Measurements from ENCODE around the gene LRPAP1.

The LRPAP1 gene

GRCh38 chr4:3486541-3487540, 45.4 kb downstream of the LRPAP1 start:
- Histone ChIP-seq H3K9ac (ENCODE audit: low read depth in 1 of 2, low read length in 2 of 2) (no peak overlapping the region), H3K4me1 (ENCODE audit: control insufficient read depth in 2 of 2, insufficient read depth in 2 of 2, low read length in 2 of 2) (peaks cover 13 to 23% of the 10 kb centered on the region in 2 donors), H3K27ac (ENCODE audit: low read depth in 2 of 2, low read length in 2 of 2) (no peak overlapping the region), H3K36me3 (ENCODE audit: control insufficient read depth in 2 of 2, insufficient read depth in 2 of 2, low read length in 2 of 2) (no peaks in the 10 kb centered on the region), H3K4me3 (ENCODE audit: low read length in 2 of 2) (no peak overlapping the region), H3K27me3 (ENCODE audit: control insufficient read depth in 2 of 2, insufficient read depth in 2 of 2, low read length in 2 of 2) (peaks cover 15 to 22% of the 10 kb centered on the region in 2 donors), H3K9me3 (ENCODE audit: control insufficient read depth in 2 of 2, low read length in 2 of 2) (no peaks in the 10 kb centered on the region)

GRCh38 chr4:3485886-3486540, 46.2 kb downstream of the LRPAP1 start:
- Histone ChIP-seq H3K9me3 (ENCODE audit: control insufficient read depth in 2 of 2, low read length in 2 of 2) (no peaks in the 10 kb centered on the region), H3K27ac (ENCODE audit: low read depth in 2 of 2, low read length in 2 of 2) (no peak overlapping the region), H3K4me1 (ENCODE audit: control insufficient read depth in 2 of 2, insufficient read depth in 2 of 2, low read length in 2 of 2) (peaks cover 17 to 25% of the 10 kb centered on the region in 2 donors), H3K27me3 (ENCODE audit: control insufficient read depth in 2 of 2, insufficient read depth in 2 of 2, low read length in 2 of 2) (peaks cover 17 to 29% of the 10 kb centered on the region in 2 donors), H3K36me3 (ENCODE audit: control insufficient read depth in 2 of 2, insufficient read depth in 2 of 2, low read length in 2 of 2) (no peaks in the 10 kb centered on the region), H3K9ac (ENCODE audit: low read depth in 1 of 2, low read length in 2 of 2) (no peak overlapping the region), H3K4me3 (ENCODE audit: low read length in 2 of 2) (no peak overlapping the region)

GRCh38 chr4:3485011-3485791, 47.0 kb downstream of the LRPAP1 start:
- Histone ChIP-seq H3K9me3 (ENCODE audit: control insufficient read depth in 2 of 2, low read length in 2 of 2) (no peaks in the 10 kb centered on the region), H3K4me1 (ENCODE audit: control insufficient read depth in 2 of 2, insufficient read depth in 2 of 2, low read length in 2 of 2) (peaks cover 17 to 25% of the 10 kb centered on the region in 2 donors), H3K27ac (ENCODE audit: low read depth in 2 of 2, low read length in 2 of 2) (peak overlapping the region in 1 of 2 donors; percentile 38), H3K4me3 (ENCODE audit: low read length in 2 of 2) (peak overlapping the region; percentile 31 to 40), H3K27me3 (ENCODE audit: control insufficient read depth in 2 of 2, insufficient read depth in 2 of 2, low read length in 2 of 2) (peaks cover 17 to 29% of the 10 kb centered on the region in 2 donors), H3K9ac (ENCODE audit: low read depth in 1 of 2, low read length in 2 of 2) (peak overlapping the region in 1 of 2 donors; percentile 42), H3K36me3 (ENCODE audit: control insufficient read depth in 2 of 2, insufficient read depth in 2 of 2, low read length in 2 of 2) (no peaks in the 10 kb centered on the region)

- H3K9ac ChIP-seq (ENCODE audit: low read depth in 1 of 2, low read length in 2 of 2): peak overlapping the region in 1 of 2 donors; percentile 42
- peak overlapping the region in 1 of 2 donors; percentile 38 for H3K27ac ChIP-seq (ENCODE audit: low read depth in 2 of 2, low read length in 2 of 2)
- peak overlapping the region; percentile 31 to 40 for H3K4me3 ChIP-seq (ENCODE audit: low read length in 2 of 2)
- no peaks in the 10 kb centered on the region for H3K9me3 ChIP-seq (ENCODE audit: control insufficient read depth in 2 of 2, low read length in 2 of 2)
- peaks cover 17 to 25% of the 10 kb centered on the region in 2 donors for H3K4me1 ChIP-seq (ENCODE audit: control insufficient read depth in 2 of 2, insufficient read depth in 2 of 2, low read length in 2 of 2)
- H3K36me3 ChIP-seq (ENCODE audit: control insufficient read depth in 2 of 2, insufficient read depth in 2 of 2, low read length in 2 of 2): no peaks in the 10 kb centered on the region
- H3K27me3 ChIP-seq (ENCODE audit: control insufficient read depth in 2 of 2, insufficient read depth in 2 of 2, low read length in 2 of 2): peaks cover 17 to 29% of the 10 kb centered on the region in 2 donors
Measured at GRCh38 chr4:3484057-3484973, 47.9 kb downstream of the LRPAP1 start.

- H3K27ac ChIP-seq (ENCODE audit: low read depth in 2 of 2, low read length in 2 of 2): no peak overlapping the region
- H3K9me3 ChIP-seq (ENCODE audit: control insufficient read depth in 2 of 2, low read length in 2 of 2): no peaks in the 10 kb centered on the region
- peaks cover 17 to 25% of the 10 kb centered on the region in 2 donors for H3K4me1 ChIP-seq (ENCODE audit: control insufficient read depth in 2 of 2, insufficient read depth in 2 of 2, low read length in 2 of 2)
- H3K36me3 ChIP-seq (ENCODE audit: control insufficient read depth in 2 of 2, insufficient read depth in 2 of 2, low read length in 2 of 2): no peaks in the 10 kb centered on the region
- no peak overlapping the region for H3K4me3 ChIP-seq (ENCODE audit: low read length in 2 of 2)
- no peak overlapping the region for H3K9ac ChIP-seq (ENCODE audit: low read depth in 1 of 2, low read length in 2 of 2)
- peaks cover 17 to 29% of the 10 kb centered on the region in 2 donors for H3K27me3 ChIP-seq (ENCODE audit: control insufficient read depth in 2 of 2, insufficient read depth in 2 of 2, low read length in 2 of 2)
Measured at GRCh38 chr4:3483471-3483921, 48.7 kb downstream of the LRPAP1 start.

GRCh38 chr4:3482707-3483106, 49.5 kb downstream of the LRPAP1 start:
- H3K27me3 ChIP-seq (ENCODE audit: control insufficient read depth in 2 of 2, insufficient read depth in 2 of 2, low read length in 2 of 2): peaks cover 17 to 27% of the 10 kb centered on the region in 2 donors
- no peak overlapping the region for H3K9ac ChIP-seq (ENCODE audit: low read depth in 1 of 2, low read length in 2 of 2)
- no peak overlapping the region for H3K4me3 ChIP-seq (ENCODE audit: low read length in 2 of 2)
- H3K4me1 ChIP-seq (ENCODE audit: control insufficient read depth in 2 of 2, insufficient read depth in 2 of 2, low read length in 2 of 2): peaks cover 17 to 25% of the 10 kb centered on the region in 2 donors
- H3K9me3 ChIP-seq (ENCODE audit: control insufficient read depth in 2 of 2, low read length in 2 of 2): no peaks in the 10 kb centered on the region
- H3K27ac ChIP-seq (ENCODE audit: low read depth in 2 of 2, low read length in 2 of 2): no peak overlapping the region
- no peaks in the 10 kb centered on the region for H3K36me3 ChIP-seq (ENCODE audit: control insufficient read depth in 2 of 2, insufficient read depth in 2 of 2, low read length in 2 of 2)

GRCh38 chr4:3481783-3482393, 50.3 kb downstream of the LRPAP1 start:
- H3K27me3 ChIP-seq (ENCODE audit: control insufficient read depth in 2 of 2, insufficient read depth in 2 of 2, low read length in 2 of 2): peaks cover 17 to 33% of the 10 kb centered on the region in 2 donors
- peak overlapping the region in 1 of 2 donors; percentile 35 for H3K4me3 ChIP-seq (ENCODE audit: low read length in 2 of 2)
- peak overlapping the region in 1 of 2 donors; percentile 17 for H3K27ac ChIP-seq (ENCODE audit: low read depth in 2 of 2, low read length in 2 of 2)
- H3K4me1 ChIP-seq (ENCODE audit: control insufficient read depth in 2 of 2, insufficient read depth in 2 of 2, low read length in 2 of 2): peaks cover 17 to 25% of the 10 kb centered on the region in 2 donors
- H3K36me3 ChIP-seq (ENCODE audit: control insufficient read depth in 2 of 2, insufficient read depth in 2 of 2, low read length in 2 of 2): no peaks in the 10 kb centered on the region
- H3K9me3 ChIP-seq (ENCODE audit: control insufficient read depth in 2 of 2, low read length in 2 of 2): no peaks in the 10 kb centered on the region
- peak overlapping the region in 1 of 2 donors; percentile 0 for H3K9ac ChIP-seq (ENCODE audit: low read depth in 1 of 2, low read length in 2 of 2)

GRCh38 chr4:3481113-3481531, 51.1 kb downstream of the LRPAP1 start:
- Histone ChIP-seq H3K27me3 (ENCODE audit: control insufficient read depth in 2 of 2, insufficient read depth in 2 of 2, low read length in 2 of 2) (peaks cover 17 to 33% of the 10 kb centered on the region in 2 donors), H3K9ac (ENCODE audit: low read depth in 1 of 2, low read length in 2 of 2) (no peak overlapping the region), H3K9me3 (ENCODE audit: control insufficient read depth in 2 of 2, low read length in 2 of 2) (no peaks in the 10 kb centered on the region), H3K4me1 (ENCODE audit: control insufficient read depth in 2 of 2, insufficient read depth in 2 of 2, low read length in 2 of 2) (peaks cover 17 to 25% of the 10 kb centered on the region in 2 donors), H3K36me3 (ENCODE audit: control insufficient read depth in 2 of 2, insufficient read depth in 2 of 2, low read length in 2 of 2) (no peaks in the 10 kb centered on the region), H3K27ac (ENCODE audit: low read depth in 2 of 2, low read length in 2 of 2) (no peak overlapping the region), H3K4me3 (ENCODE audit: low read length in 2 of 2) (no peak overlapping the region)

All from mucosa of rectum (tissue), 2 donors.